ENCODE data around the gene NLRP3.

DNA sequence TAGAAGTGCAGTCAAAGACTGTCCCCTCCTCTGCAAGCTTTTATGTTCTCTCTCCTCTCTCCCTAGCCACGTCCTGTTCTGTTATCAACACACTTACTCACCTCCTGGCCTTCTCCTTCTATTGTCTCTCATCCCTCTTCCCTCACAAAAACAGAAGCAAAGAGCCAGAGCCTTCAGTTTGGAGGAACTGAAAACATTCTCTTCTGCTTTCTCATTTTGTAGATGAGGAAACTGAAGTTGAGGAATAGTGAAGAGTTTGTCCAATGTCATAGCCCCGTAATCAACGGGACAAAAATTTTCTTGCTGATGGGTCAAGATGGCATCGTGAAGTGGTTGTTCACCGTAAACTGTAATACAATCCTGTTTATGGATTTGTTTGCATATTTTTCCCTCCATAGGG lies 1.9 kb downstream of the NLRP3 start:
- TF ChIP-seq, protein P1, sequence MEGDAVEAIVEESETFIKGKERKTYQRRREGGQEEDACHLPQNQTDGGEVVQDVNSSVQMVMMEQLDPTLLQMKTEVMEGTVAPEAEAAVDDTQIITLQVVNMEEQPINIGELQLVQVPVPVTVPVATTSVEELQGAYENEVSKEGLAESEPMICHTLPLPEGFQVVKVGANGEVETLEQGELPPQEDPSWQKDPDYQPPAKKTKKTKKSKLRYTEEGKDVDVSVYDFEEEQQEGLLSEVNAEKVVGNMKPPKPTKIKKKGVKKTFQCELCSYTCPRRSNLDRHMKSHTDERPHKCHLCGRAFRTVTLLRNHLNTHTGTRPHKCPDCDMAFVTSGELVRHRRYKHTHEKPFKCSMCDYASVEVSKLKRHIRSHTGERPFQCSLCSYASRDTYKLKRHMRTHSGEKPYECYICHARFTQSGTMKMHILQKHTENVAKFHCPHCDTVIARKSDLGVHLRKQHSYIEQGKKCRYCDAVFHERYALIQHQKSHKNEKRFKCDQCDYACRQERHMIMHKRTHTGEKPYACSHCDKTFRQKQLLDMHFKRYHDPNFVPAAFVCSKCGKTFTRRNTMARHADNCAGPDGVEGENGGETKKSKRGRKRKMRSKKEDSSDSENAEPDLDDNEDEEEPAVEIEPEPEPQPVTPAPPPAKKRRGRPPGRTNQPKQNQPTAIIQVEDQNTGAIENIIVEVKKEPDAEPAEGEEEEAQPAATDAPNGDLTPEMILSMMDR (conservative IDR thresholded peaks at IDR 0.05), result no peak
- TF ChIP-seq EZH2 (IDR thresholded peaks at IDR 0.05; ENCODE audit: low read depth), result no peak
